ENCODE results near the gene KCNG2.

DNA sequence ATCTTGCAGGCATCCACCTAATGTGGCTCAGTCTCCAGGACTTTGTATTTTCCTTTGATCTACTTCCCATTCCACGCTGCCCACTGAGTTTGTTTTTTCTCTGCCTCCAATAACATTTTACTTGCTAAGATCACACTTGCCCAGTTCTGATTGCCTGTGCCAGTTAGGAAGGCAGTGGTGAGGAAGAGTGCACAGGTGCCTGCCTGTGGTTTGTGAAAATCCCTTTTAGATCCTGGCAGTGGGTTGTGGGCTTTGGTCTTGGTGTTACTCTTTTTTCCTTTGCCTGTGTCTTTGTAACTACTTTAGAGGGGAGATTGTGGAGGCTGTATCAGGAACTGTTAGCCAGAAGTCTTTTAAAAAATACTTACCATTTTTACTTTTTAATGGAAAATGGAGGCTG, 36.9 kb upstream of the KCNG2 start:
- TF ChIP-seq, protein P1, sequence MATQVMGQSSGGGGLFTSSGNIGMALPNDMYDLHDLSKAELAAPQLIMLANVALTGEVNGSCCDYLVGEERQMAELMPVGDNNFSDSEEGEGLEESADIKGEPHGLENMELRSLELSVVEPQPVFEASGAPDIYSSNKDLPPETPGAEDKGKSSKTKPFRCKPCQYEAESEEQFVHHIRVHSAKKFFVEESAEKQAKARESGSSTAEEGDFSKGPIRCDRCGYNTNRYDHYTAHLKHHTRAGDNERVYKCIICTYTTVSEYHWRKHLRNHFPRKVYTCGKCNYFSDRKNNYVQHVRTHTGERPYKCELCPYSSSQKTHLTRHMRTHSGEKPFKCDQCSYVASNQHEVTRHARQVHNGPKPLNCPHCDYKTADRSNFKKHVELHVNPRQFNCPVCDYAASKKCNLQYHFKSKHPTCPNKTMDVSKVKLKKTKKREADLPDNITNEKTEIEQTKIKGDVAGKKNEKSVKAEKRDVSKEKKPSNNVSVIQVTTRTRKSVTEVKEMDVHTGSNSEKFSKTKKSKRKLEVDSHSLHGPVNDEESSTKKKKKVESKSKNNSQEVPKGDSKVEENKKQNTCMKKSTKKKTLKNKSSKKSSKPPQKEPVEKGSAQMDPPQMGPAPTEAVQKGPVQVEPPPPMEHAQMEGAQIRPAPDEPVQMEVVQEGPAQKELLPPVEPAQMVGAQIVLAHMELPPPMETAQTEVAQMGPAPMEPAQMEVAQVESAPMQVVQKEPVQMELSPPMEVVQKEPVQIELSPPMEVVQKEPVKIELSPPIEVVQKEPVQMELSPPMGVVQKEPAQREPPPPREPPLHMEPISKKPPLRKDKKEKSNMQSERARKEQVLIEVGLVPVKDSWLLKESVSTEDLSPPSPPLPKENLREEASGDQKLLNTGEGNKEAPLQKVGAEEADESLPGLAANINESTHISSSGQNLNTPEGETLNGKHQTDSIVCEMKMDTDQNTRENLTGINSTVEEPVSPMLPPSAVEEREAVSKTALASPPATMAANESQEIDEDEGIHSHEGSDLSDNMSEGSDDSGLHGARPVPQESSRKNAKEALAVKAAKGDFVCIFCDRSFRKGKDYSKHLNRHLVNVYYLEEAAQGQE (IDR thresholded peaks at IDR 0.05), result no peak
- TF ChIP-seq, protein P2, sequence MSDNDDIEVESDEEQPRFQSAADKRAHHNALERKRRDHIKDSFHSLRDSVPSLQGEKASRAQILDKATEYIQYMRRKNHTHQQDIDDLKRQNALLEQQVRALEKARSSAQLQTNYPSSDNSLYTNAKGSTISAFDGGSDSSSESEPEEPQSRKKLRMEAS (IDR thresholded peaks at IDR 0.05), result no peak
- TF ChIP-seq TAF1 (conservative IDR thresholded peaks at IDR 0.05) (no peak), YY1 (IDR thresholded peaks at IDR 0.05) (no peak), EGR1 (IDR thresholded peaks at IDR 0.05; ENCODE audit: low read depth in 2 of 2) (no peak)
- TF ChIP-seq, protein P3, sequence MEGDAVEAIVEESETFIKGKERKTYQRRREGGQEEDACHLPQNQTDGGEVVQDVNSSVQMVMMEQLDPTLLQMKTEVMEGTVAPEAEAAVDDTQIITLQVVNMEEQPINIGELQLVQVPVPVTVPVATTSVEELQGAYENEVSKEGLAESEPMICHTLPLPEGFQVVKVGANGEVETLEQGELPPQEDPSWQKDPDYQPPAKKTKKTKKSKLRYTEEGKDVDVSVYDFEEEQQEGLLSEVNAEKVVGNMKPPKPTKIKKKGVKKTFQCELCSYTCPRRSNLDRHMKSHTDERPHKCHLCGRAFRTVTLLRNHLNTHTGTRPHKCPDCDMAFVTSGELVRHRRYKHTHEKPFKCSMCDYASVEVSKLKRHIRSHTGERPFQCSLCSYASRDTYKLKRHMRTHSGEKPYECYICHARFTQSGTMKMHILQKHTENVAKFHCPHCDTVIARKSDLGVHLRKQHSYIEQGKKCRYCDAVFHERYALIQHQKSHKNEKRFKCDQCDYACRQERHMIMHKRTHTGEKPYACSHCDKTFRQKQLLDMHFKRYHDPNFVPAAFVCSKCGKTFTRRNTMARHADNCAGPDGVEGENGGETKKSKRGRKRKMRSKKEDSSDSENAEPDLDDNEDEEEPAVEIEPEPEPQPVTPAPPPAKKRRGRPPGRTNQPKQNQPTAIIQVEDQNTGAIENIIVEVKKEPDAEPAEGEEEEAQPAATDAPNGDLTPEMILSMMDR (IDR thresholded peaks at IDR 0.05; ENCODE audit: low read depth, low read length, missing input control), result no peak

Data from liver (tissue), 3 donors.